Epidermal melanocyte (primary cell): ENCODE data around the gene HOXC12.

Experiments
- DNase-seq: peaks from one replicate; pipeline ENCODE4 v3.0.0; 2011; ENCODE audit warnings: low spot score; ENCODE audit not compliant: insufficient read length

HOXC12 gene

DNA sequence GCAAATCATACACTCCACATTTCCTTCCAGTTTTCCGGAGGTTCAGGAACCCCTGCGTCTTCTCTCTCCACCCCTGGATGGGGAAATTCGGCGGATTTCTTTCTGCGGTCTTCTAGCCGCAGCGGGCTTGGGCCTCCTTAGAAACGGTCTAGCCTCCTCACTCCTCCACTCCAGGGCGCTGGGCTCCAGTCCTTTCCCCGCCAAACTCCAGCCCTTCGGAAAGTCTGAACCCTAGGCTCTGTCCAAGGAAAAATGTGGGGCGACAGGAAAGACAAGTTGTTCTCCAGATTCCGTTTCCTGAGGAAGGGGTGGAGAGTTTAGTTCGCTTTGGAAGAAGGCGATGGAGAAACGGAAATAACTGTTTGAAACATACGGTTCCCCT lies 28.9 kb downstream of the HOXC12 start:
- no peak for DNase-seq

DNA sequence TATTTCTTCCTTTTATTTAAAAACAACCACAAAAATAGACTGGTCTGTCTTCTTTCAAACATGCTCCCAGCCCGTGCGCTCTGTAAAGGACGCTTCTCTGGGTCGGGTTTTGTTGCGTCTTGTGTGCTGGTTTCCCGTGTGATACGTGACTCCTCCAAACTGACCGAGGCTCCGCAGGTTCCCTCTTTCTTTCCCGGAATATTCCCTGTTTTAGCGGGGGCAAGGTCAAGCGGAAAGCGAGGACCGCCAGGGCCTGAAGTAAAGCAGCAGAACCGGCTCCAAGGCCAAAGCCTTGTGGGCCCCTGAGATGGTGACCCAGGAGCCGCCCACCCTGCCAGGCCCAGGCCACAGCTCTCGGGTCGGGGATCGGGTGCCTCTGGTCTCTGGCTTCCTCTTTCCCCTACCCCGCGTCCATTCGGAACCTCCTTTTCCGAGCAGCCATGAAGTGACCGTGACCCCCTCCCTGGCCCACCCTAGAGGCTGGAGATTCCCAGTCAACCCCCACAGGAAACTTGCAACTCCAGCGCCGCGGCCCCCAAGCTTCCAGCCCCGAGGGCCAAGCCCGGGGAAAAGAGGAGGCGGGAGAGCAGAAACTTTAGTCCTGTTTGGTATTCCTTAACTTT lies 29.4 kb downstream of the HOXC12 start:
- DNase-seq: no peak

- peak; percentile 98 for DNase-seq
These were observed 30.4 kb downstream of the HOXC12 start, which contains the start of gene HOXC10 for GRCh38 chr12:53984901-53985691. HOXC10 (plus strand) TSS chr12:53985146; CDS start chr12:53985260, 114 bp downstream.

DNA sequence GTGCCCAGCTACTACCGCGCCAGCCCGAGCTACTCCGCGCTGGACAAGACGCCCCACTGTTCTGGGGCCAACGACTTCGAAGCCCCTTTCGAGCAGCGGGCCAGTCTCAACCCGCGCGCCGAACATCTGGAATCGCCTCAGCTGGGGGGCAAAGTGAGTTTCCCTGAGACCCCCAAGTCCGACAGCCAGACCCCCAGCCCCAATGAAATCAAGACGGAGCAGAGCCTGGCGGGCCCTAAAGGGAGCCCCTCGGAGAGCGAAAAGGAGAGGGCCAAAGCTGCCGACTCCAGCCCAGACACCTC lies 30.9 kb downstream of the HOXC12 start:
- no peak for DNase-seq

- no peak for DNase-seq
These were observed 31.4 kb downstream of the HOXC12 start for GRCh38 chr12:53985994-53986685.

- DNase-seq: no peak
These were observed 32.2 kb downstream of the HOXC12 start for GRCh38 chr12:53986686-53987483.

GRCh38 chr12:53987787-53988230 lies 33.1 kb downstream of the HOXC12 start:
- no peak for DNase-seq

DNA sequence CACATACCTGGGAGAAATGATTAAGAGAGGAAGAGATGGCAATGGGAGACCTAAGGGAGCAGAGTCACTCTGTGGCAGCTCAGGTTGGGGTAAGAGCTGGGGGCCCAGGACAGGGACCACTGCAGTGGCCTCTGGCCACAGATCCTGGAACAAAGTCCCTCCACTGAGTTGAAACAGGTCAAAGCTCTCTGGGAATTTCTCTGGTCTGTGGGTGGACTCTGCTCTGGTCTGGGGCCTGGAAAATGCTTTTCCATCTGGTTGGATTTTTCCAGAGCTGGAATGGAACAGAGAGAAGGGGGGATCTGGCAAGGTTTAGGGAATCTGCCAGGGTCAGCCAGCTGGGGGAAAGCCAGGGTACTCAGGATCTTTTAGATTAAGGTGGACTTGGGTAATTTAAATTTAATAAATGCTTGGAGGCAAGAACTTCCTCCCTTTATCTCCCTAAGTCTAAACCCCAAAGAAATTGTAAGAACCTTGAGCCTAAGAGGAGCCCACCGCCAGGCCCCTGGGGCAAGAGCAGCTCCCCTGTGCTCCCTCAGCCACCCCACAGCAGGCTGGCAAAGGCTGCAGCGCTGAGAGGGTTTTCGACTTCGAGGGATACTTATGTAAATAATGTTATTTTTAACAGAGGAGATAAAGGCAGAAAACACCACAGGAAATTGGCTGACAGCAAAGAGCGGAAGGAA lies 34.0 kb downstream of the HOXC12 start:
- no peak for DNase-seq

DNA sequence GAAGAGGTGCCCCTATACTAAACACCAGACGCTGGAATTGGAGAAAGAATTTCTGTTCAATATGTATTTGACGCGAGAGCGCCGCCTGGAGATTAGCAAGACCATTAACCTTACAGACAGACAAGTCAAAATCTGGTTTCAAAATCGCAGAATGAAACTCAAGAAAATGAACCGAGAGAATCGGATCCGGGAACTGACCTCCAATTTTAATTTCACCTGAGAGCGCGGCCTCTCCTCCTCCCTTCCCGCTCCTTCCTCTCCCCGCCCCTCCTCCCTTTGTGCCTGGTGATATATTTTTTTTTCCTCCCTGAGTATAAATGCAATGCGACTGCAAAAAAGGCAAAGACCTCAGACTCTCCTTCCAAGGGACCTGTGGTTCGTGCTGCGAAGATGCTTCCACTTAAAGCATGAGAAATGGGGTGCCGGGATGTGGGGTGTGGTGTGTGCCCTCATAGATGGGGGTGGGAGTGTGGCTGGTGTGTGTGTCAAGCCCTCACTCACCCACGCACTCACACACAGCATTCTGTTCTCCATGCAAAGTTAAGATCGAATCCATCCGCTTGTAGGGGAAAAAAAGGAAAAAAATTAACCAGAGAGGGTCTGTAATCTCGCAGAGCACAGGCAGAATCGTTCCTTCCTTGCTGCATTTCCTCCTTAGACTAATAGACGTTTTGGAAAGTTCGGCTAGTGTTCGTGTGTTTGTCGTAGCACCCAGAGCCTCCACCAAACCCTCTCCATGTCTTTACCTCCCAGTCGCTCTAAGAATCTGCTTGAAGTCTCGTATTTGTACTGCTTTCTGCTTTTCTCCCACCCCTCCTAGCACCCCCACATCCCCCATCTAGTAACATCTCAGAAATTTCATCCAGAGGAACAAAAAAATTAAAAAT lies 34.8 kb downstream of the HOXC12 start:
- no peak for DNase-seq

DNA sequence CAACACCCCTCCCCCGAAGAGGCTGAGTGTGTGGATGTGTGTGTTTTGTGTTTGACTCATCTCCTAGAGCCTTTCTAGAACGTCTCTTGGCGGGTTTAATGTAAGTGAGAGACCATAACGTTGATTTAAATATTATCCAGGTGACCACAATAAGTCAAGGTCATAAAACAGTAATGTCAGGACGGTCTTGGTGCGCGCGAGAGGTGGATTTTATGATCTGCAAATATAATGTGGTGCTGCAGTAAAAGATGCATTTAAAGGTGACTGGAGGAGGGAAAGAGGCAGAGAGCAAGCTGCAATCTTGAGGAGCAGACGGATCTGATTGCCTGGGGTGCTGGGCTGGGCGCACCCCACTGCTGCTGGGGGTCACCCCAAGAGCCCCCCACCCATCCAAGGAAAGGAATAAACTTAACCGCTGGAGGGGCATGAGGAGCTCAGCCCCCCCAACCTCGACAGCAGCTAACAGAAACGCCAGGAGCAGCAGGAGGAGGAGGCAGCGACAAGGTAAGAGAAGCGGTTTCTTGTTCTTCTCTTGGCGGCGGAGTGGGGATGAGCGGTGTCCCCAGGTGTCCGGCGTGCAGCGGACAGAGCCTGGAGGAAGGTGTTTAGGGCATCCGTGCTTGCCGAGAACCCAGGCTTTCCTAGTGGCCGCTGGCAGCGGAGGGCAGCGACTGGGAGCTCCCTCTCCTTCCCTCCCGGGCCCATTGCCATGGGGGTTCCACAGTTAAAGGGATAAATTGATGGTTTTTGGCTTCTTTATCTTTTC lies 35.8 kb downstream of the HOXC12 start:
- no peak for DNase-seq

DNA sequence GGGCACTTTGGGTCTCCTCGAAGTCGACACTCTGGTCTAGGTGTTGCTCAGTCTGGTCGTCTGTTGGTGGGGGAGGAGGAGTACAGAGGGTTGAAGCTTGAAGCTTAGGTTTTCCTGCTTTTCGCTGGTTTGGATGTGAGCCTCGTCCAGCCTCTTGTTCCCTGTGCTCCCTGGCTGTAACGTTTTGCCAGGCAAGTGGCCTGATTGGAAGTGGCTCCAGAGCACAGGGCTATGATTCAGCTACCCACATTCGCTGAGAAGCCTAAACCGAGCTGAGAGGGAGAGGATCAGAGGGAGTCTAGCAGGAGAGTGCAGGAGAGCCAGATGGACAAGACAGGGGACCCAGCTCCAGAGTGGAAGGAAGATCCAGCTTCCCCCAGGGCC lies 36.4 kb downstream of the HOXC12 start:
- DNase-seq: no peak

DNA sequence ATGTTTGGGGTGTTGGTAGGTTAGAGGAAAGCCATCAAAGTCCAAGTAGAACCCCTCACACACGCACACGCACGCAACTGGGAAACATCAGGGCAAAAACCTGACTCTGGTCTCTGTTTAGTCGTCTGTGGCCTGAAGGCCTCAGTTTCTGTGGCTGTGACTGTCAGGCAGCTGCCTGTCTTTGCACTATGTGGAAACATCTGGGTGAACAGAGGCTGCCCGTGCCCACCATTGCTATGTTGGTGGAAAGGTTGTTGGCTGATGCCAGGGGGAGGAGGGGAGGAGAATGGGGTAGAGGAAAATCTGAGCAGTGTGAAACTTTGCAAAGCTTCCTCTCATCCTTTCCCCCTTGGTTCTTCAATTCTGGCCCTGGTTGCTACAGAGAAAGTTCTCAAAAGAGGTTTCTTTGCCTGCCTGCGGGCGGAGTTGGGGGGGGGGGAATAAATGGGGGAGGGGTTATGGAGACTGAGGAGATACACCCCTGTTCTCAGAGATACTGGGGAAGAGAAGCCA lies 37.7 kb downstream of the HOXC12 start:
- DNase-seq: no peak

GRCh38 chr12:53993162-53994008 lies 38.7 kb downstream of the HOXC12 start:
- no peak for DNase-seq

DNA sequence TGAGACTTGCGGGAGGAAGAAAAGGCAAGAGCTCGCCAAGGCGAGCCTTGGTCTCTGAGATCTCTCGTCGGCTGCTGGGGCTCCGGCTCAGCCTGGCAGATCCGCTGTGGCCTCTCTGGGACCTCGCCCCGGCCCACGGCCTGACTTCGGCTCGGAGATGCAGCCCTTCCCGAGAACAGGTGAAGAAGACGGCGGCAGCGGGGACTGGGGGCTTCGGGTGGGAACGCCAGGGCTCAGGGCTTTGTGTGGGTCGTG lies 39.2 kb downstream of the HOXC12 start:
- no peak for DNase-seq

GRCh38 chr12:53994264-53995001 lies 39.7 kb downstream of the HOXC12 start:
- no peak for DNase-seq

- no peak for DNase-seq
These were observed 40.3 kb downstream of the HOXC12 start for GRCh38 chr12:53995002-53995377.

DNA sequence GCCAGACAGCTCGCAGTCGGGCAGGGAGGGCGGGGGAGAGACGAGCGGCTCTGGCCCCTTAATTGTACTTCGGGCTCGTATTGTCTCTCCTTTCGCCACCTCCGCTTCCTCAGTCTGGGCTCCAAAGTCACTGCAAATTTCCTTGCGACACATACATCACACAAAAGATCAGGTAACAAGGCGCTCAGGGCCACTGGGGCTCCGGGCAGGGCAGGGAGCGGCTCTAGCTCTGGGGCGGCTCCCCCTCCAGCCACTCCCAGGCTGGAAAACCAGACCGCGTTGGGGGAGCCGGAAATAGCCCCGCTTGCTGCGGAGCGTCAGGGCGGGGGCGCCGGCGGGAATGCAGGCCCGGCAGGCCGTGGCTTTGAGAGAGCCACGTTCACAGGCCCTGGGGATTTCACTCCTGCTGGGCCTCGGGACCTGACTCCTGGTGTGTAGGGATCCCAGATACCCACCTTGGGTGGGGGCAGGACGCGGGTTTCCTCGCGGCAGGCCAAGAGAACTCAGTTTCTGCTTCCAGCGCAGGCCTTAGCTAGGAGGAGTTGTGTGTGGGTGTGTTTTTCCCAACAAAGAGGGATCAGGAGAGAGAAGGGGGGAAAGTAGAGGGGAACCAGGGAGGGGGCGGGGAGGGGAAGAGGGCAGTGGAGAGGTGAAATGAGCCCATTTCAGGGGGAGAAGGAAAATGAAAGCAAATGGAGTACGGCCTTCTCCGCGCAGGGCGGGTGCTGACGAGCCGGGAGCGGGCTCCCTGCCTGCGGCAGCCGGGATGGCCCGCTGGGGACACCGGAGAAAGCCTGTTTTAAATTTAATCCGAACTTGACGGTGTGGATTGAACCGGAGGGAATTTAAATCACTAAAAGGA lies 40.9 kb downstream of the HOXC12 start:
- no peak for DNase-seq
